ENCODE data around the gene CACNA2D2. TPM values are rescaled to one million over a fixed set of nuclear protein-coding genes. Genes with fewer than 3 reads are reported as not detected.

Gene CACNA2D2
- total and polyA plus RNA-seq, 2 of the 13 experiments (the other 11 are each of a cell fraction or from before 2014, with no cell fraction given) = not detected

DNA sequence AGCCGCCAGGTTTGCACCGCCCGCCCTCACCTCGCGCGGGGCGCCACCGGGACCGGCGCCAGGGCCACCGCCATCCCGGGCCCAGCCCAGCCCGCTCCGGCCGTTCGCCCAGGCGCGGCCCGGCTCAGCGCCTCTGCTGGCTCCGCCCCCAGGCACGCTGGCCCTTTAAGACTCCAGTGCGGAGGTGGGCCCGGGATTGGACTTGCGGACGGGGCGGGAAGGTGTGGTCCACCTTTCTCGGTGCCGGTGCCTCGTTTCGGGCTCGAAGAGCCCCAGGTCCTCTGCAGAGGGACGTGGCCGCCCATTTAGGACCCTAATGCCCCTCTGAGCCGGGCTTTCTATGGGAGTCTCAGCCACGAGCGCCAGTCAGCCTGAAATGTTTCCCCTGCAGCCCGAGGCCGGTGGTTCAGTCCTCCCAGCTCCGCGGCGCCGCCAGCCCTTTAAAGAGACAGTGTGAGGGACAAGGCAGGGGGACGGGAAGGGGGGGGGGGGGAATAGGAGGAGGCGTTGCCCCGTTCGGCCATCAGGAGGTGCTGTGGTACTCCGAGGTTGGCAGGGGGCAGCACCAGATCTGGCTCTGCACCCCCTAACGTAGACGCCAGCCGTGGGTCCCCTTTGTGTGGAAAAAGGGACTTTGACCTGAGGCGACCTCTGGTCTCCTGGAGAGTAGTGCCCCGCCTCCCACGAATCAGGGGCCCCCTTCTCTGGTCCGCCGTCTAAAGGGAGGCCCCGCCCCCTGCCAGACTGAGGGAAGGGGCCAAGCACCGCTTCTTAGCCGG is 181.9 kb downstream of the CACNA2D2 start (continued):
- TF ChIP-seq, protein P1, sequence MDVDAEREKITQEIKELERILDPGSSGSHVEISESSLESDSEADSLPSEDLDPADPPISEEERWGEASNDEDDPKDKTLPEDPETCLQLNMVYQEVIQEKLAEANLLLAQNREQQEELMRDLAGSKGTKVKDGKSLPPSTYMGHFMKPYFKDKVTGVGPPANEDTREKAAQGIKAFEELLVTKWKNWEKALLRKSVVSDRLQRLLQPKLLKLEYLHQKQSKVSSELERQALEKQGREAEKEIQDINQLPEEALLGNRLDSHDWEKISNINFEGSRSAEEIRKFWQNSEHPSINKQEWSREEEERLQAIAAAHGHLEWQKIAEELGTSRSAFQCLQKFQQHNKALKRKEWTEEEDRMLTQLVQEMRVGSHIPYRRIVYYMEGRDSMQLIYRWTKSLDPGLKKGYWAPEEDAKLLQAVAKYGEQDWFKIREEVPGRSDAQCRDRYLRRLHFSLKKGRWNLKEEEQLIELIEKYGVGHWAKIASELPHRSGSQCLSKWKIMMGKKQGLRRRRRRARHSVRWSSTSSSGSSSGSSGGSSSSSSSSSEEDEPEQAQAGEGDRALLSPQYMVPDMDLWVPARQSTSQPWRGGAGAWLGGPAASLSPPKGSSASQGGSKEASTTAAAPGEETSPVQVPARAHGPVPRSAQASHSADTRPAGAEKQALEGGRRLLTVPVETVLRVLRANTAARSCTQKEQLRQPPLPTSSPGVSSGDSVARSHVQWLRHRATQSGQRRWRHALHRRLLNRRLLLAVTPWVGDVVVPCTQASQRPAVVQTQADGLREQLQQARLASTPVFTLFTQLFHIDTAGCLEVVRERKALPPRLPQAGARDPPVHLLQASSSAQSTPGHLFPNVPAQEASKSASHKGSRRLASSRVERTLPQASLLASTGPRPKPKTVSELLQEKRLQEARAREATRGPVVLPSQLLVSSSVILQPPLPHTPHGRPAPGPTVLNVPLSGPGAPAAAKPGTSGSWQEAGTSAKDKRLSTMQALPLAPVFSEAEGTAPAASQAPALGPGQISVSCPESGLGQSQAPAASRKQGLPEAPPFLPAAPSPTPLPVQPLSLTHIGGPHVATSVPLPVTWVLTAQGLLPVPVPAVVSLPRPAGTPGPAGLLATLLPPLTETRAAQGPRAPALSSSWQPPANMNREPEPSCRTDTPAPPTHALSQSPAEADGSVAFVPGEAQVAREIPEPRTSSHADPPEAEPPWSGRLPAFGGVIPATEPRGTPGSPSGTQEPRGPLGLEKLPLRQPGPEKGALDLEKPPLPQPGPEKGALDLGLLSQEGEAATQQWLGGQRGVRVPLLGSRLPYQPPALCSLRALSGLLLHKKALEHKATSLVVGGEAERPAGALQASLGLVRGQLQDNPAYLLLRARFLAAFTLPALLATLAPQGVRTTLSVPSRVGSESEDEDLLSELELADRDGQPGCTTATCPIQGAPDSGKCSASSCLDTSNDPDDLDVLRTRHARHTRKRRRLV (CRISPR knock-in tag; IDR thresholded peaks at IDR 0.05) = no peak
- TF ChIP-seq FOXA1 (IDR thresholded peaks at IDR 0.05) (no peak), FOXA1 (CRISPR knock-in tag; IDR thresholded peaks at IDR 0.05) (no peak), ZNF790 (CRISPR knock-in tag; IDR thresholded peaks at IDR 0.05; ENCODE audit: borderline replicate concordance) (no peak), ZNF674 (CRISPR knock-in tag; IDR thresholded peaks at IDR 0.05; ENCODE audit: low read depth) (no peak), ZNF792 (CRISPR knock-in tag; IDR thresholded peaks at IDR 0.05) (no peak), TCF7L2 (IDR thresholded peaks at IDR 0.05; ENCODE audit: low read depth, low read length) (no peak), NKX3-1 (CRISPR knock-in tag; IDR thresholded peaks at IDR 0.05) (0 out of 2 replicates have a peak, but pooled peaks have one; percentile 21), ZNF468 (CRISPR knock-in tag; IDR thresholded peaks at IDR 0.05) (no peak), IRX3 (CRISPR knock-in tag; IDR thresholded peaks at IDR 0.05; ENCODE audit: borderline replicate concordance, low read depth) (no peak)
- TF ChIP-seq, protein P2, sequence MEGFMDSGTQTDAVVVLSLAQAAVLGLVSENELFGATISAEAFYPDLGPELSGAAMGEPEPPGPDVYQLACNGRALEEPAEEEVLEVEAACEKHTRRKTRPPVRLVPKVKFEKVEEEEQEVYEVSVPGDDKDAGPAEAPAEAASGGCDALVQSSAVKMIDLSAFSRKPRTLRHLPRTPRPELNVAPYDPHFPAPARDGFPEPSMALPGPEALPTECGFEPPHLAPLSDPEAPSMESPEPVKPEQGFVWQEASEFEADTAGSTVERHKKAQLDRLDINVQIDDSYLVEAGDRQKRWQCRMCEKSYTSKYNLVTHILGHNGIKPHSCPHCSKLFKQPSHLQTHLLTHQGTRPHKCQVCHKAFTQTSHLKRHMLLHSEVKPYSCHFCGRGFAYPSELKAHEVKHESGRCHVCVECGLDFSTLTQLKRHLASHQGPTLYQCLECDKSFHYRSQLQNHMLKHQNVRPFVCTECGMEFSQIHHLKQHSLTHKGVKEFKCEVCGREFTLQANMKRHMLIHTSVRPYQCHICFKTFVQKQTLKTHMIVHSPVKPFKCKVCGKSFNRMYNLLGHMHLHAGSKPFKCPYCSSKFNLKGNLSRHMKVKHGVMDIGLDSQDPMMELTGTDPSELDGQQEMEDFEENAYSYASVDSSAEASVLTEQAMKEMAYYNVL (CRISPR knock-in tag; IDR thresholded peaks at IDR 0.05; ENCODE audit: borderline replicate concordance) = no peak
- TF ChIP-seq, protein P3, sequence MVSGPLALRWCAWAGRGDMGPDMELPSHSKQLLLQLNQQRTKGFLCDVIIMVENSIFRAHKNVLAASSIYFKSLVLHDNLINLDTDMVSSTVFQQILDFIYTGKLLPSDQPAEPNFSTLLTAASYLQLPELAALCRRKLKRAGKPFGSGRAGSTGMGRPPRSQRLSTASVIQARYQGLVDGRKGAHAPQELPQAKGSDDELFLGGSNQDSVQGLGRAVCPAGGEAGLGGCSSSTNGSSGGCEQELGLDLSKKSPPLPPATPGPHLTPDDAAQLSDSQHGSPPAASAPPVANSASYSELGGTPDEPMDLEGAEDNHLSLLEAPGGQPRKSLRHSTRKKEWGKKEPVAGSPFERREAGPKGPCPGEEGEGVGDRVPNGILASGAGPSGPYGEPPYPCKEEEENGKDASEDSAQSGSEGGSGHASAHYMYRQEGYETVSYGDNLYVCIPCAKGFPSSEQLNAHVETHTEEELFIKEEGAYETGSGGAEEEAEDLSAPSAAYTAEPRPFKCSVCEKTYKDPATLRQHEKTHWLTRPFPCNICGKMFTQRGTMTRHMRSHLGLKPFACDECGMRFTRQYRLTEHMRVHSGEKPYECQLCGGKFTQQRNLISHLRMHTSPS (CRISPR knock-in tag; IDR thresholded peaks at IDR 0.05; ENCODE audit: low read depth) = peak; percentile 67; the same call in 1 of the 2 replicates
- TF ChIP-seq, protein P4, sequence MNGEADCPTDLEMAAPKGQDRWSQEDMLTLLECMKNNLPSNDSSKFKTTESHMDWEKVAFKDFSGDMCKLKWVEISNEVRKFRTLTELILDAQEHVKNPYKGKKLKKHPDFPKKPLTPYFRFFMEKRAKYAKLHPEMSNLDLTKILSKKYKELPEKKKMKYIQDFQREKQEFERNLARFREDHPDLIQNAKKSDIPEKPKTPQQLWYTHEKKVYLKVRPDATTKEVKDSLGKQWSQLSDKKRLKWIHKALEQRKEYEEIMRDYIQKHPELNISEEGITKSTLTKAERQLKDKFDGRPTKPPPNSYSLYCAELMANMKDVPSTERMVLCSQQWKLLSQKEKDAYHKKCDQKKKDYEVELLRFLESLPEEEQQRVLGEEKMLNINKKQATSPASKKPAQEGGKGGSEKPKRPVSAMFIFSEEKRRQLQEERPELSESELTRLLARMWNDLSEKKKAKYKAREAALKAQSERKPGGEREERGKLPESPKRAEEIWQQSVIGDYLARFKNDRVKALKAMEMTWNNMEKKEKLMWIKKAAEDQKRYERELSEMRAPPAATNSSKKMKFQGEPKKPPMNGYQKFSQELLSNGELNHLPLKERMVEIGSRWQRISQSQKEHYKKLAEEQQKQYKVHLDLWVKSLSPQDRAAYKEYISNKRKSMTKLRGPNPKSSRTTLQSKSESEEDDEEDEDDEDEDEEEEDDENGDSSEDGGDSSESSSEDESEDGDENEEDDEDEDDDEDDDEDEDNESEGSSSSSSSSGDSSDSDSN (CRISPR knock-in tag; IDR thresholded peaks at IDR 0.05) = peak; percentile 11; the same call in 1 of the 2 replicates
- TF ChIP-seq, protein P5, sequence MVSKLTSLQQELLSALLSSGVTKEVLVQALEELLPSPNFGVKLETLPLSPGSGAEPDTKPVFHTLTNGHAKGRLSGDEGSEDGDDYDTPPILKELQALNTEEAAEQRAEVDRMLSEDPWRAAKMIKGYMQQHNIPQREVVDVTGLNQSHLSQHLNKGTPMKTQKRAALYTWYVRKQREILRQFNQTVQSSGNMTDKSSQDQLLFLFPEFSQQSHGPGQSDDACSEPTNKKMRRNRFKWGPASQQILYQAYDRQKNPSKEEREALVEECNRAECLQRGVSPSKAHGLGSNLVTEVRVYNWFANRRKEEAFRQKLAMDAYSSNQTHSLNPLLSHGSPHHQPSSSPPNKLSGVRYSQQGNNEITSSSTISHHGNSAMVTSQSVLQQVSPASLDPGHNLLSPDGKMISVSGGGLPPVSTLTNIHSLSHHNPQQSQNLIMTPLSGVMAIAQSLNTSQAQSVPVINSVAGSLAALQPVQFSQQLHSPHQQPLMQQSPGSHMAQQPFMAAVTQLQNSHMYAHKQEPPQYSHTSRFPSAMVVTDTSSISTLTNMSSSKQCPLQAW (CRISPR knock-in tag; IDR thresholded peaks at IDR 0.05) = no peak
- TF ChIP-seq, protein P6, sequence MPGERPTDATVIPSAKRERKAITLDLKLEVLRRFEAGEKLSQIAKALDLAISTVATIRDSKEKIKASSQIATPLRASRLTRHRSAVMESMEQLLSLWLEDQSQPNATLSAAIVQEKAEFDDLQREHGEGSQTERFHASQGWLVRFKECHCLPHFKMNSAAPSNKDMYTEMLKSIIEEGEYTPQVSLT (CRISPR knock-in tag; IDR thresholded peaks at IDR 0.05; ENCODE audit: borderline replicate concordance, low read depth) = no peak

Data from HepG2 (cell line).